ENCODE measurements around the gene FGR.

The FGR gene

GRCh38 chr1:27590917-27591508, 44.0 kb downstream of the FGR start:
- no peak for ATAC-seq (ENCODE audit: low read depth)
- no peaks in the 10 kb centered on the region for H3K27me3 Mint-ChIP-seq
- no peaks in the 10 kb centered on the region for H3K9me3 Mint-ChIP-seq
- H3K4me3 Mint-ChIP-seq, result no peak overlapping the region
- no peak overlapping the region for H3K27ac Mint-ChIP-seq
- DNase-seq (ENCODE audit: low spot score in 2 of 2), result no peak
- no peaks in the 10 kb centered on the region for H3K4me1 Mint-ChIP-seq
- H3K36me3 Mint-ChIP-seq, result no peaks in the 10 kb centered on the region

- H3K4me1 Mint-ChIP-seq, result no peaks in the 10 kb centered on the region
- H3K27ac Mint-ChIP-seq, result no peak overlapping the region
- no peaks in the 10 kb centered on the region for H3K9me3 Mint-ChIP-seq
- no peak for DNase-seq (ENCODE audit: low spot score in 2 of 2)
- no peak overlapping the region for H3K4me3 Mint-ChIP-seq
- H3K36me3 Mint-ChIP-seq, result no peaks in the 10 kb centered on the region
- ATAC-seq (ENCODE audit: low read depth), result no peak
- no peaks in the 10 kb centered on the region for H3K27me3 Mint-ChIP-seq
These were observed 45.1 kb downstream of the FGR start for GRCh38 chr1:27589841-27590426.

- no peaks in the 10 kb centered on the region for H3K27me3 Mint-ChIP-seq
- no peaks in the 10 kb centered on the region for H3K9me3 Mint-ChIP-seq
- no peak overlapping the region for H3K27ac Mint-ChIP-seq
- no peaks in the 10 kb centered on the region for H3K36me3 Mint-ChIP-seq
- ATAC-seq (ENCODE audit: low read depth), result no peak
- DNase-seq (ENCODE audit: low spot score in 2 of 2), result no peak
- H3K4me1 Mint-ChIP-seq, result no peaks in the 10 kb centered on the region
- H3K4me3 Mint-ChIP-seq, result no peak overlapping the region
These were observed 45.5 kb downstream of the FGR start for GRCh38 chr1:27589441-27589840.

GRCh38 chr1:27588256-27589232, 46.4 kb downstream of the FGR start:
- ATAC-seq (ENCODE audit: low read depth) (no peak), DNase-seq (ENCODE audit: low spot score in 2 of 2) (no peak)
- Mint-ChIP-seq H3K36me3 (peaks cover under 1% of the 10 kb centered on the region), H3K27me3 (no peaks in the 10 kb centered on the region), H3K4me1 (no peaks in the 10 kb centered on the region), H3K9me3 (no peaks in the 10 kb centered on the region), H3K4me3 (no peak overlapping the region), H3K27ac (no peak overlapping the region)

GRCh38 chr1:27585684-27586083, 49.3 kb downstream of the FGR start:
- DNase-seq (ENCODE audit: low spot score in 2 of 2) (no peak), ATAC-seq (ENCODE audit: low read depth) (no peak)
- peaks cover 13% of the 10 kb centered on the region for H3K36me3 Mint-ChIP-seq
- no peaks in the 10 kb centered on the region for H3K27me3 Mint-ChIP-seq
- H3K4me1 Mint-ChIP-seq, result peaks cover 9% of the 10 kb centered on the region
- H3K4me3 Mint-ChIP-seq, result no peak overlapping the region
- H3K9me3 Mint-ChIP-seq, result no peaks in the 10 kb centered on the region
- H3K27ac Mint-ChIP-seq, result no peak overlapping the region

GRCh38 chr1:27584453-27584852, 50.5 kb downstream of the FGR start:
- no peak overlapping the region for H3K27ac Mint-ChIP-seq
- no peak for ATAC-seq (ENCODE audit: low read depth)
- H3K9me3 Mint-ChIP-seq, result no peaks in the 10 kb centered on the region
- no peak overlapping the region for H3K4me3 Mint-ChIP-seq
- H3K4me1 Mint-ChIP-seq, result peaks cover 9% of the 10 kb centered on the region
- H3K36me3 Mint-ChIP-seq, result peaks cover 13% of the 10 kb centered on the region
- no peaks in the 10 kb centered on the region for H3K27me3 Mint-ChIP-seq
- DNase-seq (ENCODE audit: low spot score in 2 of 2), result no peak

- H3K27ac Mint-ChIP-seq, result no peak overlapping the region
These were observed 51.5 kb downstream of the FGR start for GRCh38 chr1:27583479-27583878.

GRCh38 chr1:27581823-27582243, 53.2 kb downstream of the FGR start:
- H3K27me3 Mint-ChIP-seq, result no peaks in the 10 kb centered on the region
- no peak for DNase-seq (ENCODE audit: low spot score in 2 of 2)
- no peaks in the 10 kb centered on the region for H3K9me3 Mint-ChIP-seq
- H3K36me3 Mint-ChIP-seq, result peaks cover 13% of the 10 kb centered on the region
- peaks cover 11% of the 10 kb centered on the region for H3K4me1 Mint-ChIP-seq
- no peak for ATAC-seq (ENCODE audit: low read depth)
- no peak overlapping the region for H3K4me3 Mint-ChIP-seq
- H3K27ac Mint-ChIP-seq, result no peak overlapping the region

More at GRCh38 chr1:27583479-27583878, 51.5 kb downstream of the FGR start:
- peaks cover 13% of the 10 kb centered on the region for H3K36me3 Mint-ChIP-seq
- H3K27me3 Mint-ChIP-seq, result no peaks in the 10 kb centered on the region
- DNase-seq (ENCODE audit: low spot score in 2 of 2) (no peak), ATAC-seq (ENCODE audit: low read depth) (no peak)
- no peak overlapping the region for H3K4me3 Mint-ChIP-seq
- peaks cover 9% of the 10 kb centered on the region for H3K4me1 Mint-ChIP-seq
- H3K9me3 Mint-ChIP-seq, result no peaks in the 10 kb centered on the region

GRCh38 chr1:27577504-27578188, 57.3 kb downstream of the FGR start:
- H3K4me1 Mint-ChIP-seq, result peaks cover 17% of the 10 kb centered on the region
- peaks cover 9% of the 10 kb centered on the region for H3K36me3 Mint-ChIP-seq
- ATAC-seq (ENCODE audit: low read depth) (no peak), DNase-seq (ENCODE audit: low spot score in 2 of 2) (no peak)
- H3K27ac Mint-ChIP-seq, result no peak overlapping the region
- no peak overlapping the region for H3K4me3 Mint-ChIP-seq
- no peaks in the 10 kb centered on the region for H3K27me3 Mint-ChIP-seq
- H3K9me3 Mint-ChIP-seq, result no peaks in the 10 kb centered on the region

- H3K4me3 Mint-ChIP-seq, result peak overlapping the region; percentile 73
- peaks cover 16% of the 10 kb centered on the region for H3K4me1 Mint-ChIP-seq
- no peaks in the 10 kb centered on the region for H3K9me3 Mint-ChIP-seq
- H3K27ac Mint-ChIP-seq, result no peak overlapping the region
- peaks cover 3% of the 10 kb centered on the region for H3K36me3 Mint-ChIP-seq
- ATAC-seq (ENCODE audit: low read depth), result no peak
- no peaks in the 10 kb centered on the region for H3K27me3 Mint-ChIP-seq
- no peak for DNase-seq (ENCODE audit: low spot score in 2 of 2)
These were observed 58.2 kb downstream of the FGR start for GRCh38 chr1:27576806-27577227.

- no peak overlapping the region for H3K27ac Mint-ChIP-seq
- H3K9me3 Mint-ChIP-seq, result no peaks in the 10 kb centered on the region
- no peaks in the 10 kb centered on the region for H3K27me3 Mint-ChIP-seq
- ATAC-seq (ENCODE audit: low read depth) (peak; percentile 73), DNase-seq (ENCODE audit: low spot score in 2 of 2) (peak in 1 of 2 donors; percentile 40)
- no peaks in the 10 kb centered on the region for H3K36me3 Mint-ChIP-seq
- H3K4me1 Mint-ChIP-seq, result peaks cover 16% of the 10 kb centered on the region
- peak overlapping the region; percentile 73 for H3K4me3 Mint-ChIP-seq
These were observed 59.1 kb downstream of the FGR start for GRCh38 chr1:27575840-27576331.

GRCh38 chr1:27574871-27575831, 59.8 kb downstream of the FGR start:
- peaks cover 16% of the 10 kb centered on the region for H3K4me1 Mint-ChIP-seq
- ATAC-seq (ENCODE audit: low read depth) (peak; percentile 43), DNase-seq (ENCODE audit: low spot score in 2 of 2) (no peak)
- H3K36me3 Mint-ChIP-seq, result no peaks in the 10 kb centered on the region
- H3K9me3 Mint-ChIP-seq, result no peaks in the 10 kb centered on the region
- peak overlapping the region; percentile 64 for H3K4me3 Mint-ChIP-seq
- no peak overlapping the region for H3K27ac Mint-ChIP-seq
- H3K27me3 Mint-ChIP-seq, result no peaks in the 10 kb centered on the region

Data from memory B cell (primary cell).